Measurements from ENCODE around the gene CRISP1.
"Not testable (repeated sequence)": the region's sequence is repeated elsewhere in the genome, so short reads cannot be mapped to it uniquely, and the experiment has no call there.

The CRISP1 gene, protein sequence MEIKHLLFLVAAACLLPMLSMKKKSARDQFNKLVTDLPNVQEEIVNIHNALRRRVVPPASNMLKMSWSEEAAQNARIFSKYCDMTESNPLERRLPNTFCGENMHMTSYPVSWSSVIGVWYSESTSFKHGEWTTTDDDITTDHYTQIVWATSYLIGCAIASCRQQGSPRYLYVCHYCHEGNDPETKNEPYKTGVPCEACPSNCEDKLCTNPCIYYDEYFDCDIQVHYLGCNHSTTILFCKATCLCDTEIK

DNA sequence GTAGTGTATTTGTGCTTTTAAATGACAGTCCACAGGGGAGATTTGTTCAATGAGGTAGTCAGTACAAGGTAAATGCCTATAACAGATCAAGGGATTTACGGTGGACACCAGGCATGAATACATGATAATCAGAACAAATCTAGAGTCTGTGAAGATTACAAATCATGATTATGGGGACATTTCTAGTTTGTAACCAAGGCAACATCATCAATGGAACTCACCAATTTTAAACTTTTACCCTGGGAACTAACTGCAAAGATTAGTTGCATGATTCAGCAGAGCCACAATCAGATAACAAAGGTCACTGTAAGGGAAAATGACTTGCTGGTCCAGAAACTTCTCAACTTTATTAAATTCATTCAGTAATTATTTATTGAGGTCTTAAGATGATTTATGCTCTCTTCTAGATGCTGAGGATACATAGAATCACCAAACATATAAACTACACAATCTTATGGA lies at the start of gene CRISP1:
Gene CRISP1 (minus strand): TSS at position 51 of the 459 bp plus-strand sequence. CDS start 9,135 bp downstream, outside the sequence.
- DNase-seq, result no peak

DNA sequence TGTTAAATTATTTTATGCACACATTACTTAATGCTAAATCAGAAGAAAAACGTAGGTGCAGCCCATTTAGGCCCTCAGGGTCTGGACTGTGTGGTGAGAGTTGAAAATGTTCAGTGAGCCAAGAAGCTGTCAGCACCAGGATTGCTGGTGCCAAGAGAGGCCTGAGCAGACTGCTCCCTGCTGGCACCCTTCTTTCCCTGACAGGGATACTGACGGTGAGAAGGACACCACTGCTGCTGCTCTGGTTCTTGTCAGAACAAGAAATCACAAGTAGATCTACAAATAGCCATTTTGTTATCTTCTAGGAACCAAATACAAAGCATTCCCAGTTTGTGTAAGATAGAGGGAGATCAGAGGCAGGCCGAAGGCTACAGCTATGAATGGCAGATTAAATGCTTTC lies 48.7 kb upstream of the CRISP1 start:
- no peak for DNase-seq

DNA sequence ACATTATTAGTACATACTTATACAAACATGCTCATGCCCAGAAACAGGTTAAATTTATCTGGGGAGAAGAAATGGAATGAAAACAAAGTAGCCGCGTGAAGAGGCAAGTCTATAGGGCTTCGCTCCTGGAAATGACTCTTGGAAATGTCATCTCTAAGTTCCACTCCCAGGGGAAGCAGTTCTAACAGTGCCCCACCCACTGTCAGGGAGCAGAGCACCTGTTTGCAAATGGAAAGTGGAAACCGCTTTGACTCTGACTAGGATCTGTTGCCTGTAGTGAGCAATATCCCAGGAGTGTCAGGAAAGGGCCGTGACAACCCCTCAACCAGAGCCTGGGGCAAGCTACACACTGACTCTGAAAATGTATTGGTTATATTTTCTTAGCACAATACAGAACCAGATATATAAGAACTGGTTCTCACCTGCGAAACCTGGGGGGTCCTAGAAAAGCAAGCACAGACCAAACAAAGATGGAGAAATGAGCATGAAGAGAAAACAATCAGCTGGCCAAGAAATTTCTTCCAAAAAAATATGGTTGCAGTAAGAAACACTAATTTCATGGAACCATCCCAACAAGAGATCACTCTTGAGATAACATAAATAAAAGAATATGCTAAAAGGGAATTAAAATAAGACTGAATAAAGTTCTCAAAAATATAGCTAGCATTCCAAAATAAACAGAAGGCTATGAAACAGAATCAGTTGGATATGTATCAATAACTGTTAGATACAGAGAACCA lies 47.5 kb upstream of the CRISP1 start:
- peak; percentile 35 for DNase-seq

DNA sequence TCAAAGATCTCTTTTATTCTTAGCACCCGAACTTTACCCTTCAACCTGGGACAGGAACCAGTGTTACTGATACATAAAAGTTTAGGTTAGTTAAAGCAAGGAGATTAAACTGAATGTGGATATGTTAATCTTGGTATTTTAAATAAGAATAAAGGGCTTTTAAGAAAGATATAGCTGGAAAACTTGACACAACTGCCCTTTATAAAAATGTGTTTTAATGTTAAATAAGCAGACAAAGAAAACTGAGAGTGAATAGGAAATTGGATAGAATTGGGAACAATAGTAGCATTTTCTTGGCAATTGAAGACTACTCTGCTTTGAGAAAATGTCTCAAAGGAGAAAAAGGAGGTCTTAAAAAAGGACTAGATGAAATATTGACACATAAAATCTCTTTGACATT lies 45.9 kb upstream of the CRISP1 start:
- DNase-seq, result no peak

DNA sequence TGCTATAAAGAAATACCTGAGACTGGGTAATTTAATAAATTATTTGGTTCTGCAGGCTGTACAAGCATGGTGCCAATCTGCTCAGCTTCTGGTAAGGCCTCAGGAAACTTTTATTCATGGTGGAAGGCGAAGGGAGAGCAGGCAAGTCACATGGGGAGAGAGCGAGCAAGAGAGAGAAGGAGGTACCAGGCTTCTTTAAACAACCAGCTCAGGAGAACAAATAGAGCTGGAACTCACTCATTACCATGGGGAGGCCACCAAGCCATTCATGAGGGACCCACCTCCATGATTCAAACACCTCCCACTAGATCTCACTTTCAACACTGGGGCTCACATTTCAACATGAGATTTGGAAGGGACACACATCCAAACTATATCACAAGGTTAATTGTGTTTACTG lies 44.9 kb upstream of the CRISP1 start:
- no peak for DNase-seq

DNA sequence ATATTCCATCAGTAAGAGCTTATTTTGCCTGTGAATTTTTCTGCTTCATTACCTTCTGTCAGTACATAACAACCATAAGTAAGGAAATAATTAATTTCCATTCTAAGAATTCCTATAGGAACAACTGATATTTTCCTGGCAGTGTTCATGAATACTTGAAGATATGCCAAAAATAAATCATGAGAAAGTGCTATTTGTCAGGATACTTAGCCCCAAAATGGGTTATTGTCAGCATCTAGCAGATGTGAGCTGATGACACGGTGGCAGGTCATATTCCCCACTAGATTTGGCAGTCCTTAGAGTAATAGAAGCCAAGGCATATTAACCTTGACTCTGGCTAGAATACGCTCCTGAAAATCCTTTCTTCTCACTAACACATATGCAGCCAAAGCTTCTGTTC lies 43.2 kb upstream of the CRISP1 start:
- DNase-seq, result no peak

DNA sequence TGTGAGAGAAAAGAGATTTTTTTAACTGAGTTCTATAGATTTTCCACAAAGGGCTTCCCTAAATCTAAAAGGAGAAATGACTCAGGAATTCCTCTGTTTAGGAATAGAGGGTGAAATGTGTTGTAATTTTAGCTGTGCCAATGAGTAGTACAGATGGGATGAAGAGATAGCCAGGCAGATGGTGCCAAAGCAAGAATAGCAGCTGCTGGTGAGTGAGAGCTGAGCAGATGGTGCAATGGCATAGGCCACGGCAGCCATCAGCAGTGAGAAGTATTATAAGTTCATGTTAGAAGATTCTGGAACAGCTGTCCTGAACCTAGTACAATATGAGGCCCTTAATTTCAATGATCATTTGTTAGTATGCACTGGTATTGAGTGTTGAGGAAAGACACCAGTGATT lies 40.2 kb upstream of the CRISP1 start:
- DNase-seq, result no peak

DNA sequence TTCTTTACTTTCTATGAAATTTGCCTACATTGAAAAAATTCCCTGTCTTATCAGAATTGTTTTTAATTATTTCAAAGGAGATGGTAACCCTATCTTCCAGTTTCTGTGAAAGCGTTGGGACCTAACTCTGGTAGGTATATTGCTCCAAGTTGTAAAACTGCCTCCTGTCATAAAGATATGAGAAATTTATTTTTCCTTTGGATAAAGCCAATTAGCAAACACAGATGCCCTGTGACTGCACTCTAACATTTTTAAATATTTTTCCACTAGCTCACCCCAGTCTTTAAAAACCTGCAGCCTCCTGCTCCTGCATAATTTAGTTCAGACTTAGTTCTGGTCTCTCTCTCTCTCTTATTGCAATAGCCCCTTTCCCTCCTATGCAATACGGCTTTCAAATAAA lies 39.0 kb upstream of the CRISP1 start:
- no peak for DNase-seq

DNA sequence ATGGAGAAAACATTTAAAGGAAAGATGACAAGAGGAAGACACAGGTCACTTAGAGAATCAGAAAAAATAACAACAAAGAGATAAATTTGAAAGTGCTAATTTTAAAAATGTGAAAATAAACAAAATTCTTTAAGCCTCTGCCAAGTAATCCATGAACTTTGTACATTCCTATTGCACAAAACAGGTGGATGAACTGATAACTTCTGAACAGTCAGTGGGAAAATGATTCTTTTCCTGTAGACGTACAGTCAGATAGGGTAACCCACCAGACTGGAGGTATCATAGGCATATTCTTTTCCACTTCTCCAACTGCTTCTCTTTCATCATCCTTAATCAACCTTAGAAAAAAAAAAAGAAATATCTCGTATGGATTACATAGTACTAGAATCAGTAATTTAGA lies 36.5 kb upstream of the CRISP1 start:
- DNase-seq, result no peak

DNA sequence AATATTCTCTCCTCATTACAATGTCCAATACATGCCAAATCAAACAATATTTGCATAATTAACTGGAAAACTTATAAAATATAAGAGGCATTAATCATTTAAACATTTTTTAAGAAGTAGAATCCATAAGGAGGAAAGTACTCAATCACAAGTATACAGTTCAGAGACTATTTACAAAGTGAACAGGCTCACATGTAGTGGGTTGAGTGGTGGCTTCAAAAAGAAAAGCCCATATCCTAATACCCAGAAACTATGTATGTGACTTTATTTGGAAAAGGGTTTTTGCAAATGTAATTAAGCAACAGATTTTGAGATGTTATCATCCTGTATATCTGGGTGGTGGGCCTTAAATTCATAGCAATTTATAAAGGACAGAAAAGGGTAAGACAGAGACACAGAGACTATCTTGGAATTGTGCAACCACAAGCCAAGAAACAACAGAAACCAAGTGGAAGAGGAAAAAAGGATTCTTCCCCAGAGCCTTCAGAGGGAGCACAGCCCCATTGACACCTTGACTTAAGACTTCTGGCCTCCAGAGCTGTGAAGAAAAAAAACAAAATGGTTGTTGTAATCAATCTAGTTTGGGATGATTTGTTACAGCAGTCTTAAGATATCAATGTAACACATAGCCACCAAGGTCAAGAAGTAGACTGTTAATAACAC lies 32.7 kb upstream of the CRISP1 start:
- no peak for DNase-seq

DNA sequence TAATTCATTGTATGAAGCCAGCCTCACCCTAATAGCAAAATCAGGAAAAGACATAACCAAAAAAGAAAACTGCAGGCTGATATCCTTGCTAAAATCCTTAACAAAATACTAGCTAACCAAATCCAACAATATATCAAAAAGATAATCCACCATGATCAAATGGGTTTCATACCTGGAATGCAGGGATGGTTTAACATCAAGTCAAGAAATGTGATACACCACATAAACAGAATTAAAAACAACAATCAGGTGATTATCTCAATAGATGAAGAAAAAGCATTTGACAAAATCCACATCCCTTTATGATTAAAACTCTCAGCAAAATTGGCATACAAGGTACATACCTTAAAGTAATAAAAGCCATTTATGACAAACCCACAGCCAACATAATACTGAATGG lies 29.2 kb upstream of the CRISP1 start:
- DNase-seq, result not testable (repeated sequence)

DNA sequence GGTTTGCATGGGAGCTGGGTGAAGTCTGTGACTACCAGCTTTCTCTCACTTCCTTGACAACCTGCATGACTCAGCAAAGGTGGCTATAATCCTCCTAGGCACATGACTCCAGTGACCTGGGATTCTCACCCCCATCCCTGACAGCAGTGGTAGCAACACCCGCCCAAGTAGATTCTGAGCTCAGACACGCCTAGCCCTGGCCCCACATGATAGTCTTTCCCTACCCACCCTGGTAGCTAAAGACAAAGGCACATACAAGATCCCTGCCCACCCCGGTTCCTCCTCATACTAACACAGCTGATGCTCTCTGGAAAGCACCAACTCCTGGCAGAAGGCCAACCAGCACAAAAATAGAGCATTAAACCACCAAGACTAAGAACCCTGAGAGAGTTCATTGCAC lies 25.9 kb upstream of the CRISP1 start:
- DNase-seq, result no peak

DNA sequence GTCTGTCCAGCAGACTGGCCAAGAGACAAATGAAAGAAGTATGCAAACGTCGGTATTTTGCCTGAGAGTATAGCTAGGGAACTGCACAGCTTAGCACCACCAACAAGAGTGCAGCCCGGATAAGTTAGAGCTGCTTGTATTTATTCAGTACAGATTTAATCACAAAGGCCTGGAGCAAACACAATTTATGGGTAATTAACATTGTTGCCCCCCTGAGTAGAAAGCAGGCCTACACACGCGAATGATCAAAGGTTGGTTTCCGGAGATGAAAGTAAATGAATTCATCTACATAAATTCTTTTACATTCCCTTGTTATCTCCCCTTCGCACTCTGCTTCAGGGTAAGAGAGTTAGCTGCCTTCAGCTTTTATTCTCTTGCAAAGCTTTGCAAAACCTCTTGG lies 24.7 kb upstream of the CRISP1 start:
- DNase-seq, result no peak

DNA sequence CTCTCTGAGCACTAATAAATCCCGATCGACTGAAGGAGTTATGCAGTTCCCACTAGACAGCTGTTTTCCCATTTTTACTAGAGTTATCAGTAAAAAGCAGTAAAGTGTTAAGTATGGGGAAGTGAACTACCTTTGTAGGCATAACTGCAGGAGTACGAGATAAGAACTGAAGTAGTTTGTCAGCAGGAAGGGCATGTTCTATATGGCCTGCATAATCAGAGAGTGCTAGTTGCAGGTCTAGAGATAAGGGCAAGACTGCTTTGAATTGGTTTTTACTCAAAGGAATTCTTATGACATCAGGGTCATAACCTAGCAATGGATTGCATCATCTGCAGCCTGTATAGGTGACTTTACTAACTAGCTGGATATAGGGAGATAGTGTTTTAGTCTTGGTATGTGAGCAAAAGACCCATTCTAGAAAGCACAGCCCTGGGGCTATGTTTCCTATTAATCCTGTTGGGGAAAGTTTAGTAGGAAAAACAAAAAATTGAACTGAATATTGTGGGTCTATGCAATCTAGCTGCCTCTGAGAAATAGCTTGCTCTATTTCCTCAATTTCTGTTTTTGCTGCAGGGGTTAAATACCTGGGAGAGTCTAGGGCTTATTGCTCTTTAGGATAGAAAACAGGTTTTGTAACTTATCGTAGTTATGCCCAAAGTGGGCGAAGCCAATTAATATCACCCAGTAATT lies 22.6 kb upstream of the CRISP1 start:
- no peak for DNase-seq

DNA sequence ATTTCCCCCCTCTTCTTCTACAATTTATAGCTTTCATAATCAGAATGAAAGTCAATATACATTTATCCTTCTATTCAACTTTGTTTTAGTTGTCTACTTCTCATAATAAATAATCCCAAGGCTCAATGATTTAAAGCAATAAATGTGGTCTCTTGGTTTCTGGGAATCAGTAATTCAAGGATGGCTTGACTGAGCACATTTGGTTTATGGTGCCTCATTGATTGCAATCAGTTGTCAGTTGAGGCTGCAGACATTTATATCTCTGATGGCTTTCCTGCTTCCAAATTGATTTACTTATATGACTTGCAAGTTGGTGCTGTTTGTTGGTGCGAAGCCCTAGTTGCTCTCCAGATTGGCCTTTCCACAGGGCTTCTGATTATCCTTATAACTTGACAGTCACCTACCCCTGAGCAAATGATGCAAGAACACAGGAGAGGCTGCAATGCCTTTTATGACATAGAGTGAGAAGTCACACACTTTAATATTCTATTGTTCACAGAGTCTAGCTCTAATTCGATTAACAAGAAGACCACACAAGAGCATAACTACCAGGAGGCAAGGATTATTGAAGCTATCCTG lies 2.7 kb upstream of the CRISP1 start:
- no peak for DNase-seq

DNA sequence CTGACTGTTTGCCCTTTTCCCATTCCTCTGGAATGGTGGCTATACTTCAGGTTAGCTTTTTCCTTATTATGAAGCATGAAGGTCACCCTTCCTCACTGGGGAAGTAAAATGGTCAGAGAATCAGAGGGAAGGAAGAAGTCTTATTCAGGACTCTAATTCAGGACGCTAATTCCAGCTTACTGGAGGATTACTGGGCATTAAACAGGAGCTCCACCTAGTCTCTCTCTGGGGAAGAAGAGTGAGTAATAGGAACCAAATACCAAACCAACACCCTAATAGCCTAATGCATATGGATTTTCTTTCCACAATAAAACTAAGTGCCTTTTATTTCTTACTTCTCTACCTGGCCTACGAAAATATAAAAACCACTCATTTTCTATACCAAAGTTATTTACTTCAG lies 10.1 kb downstream of the CRISP1 start:
- no peak for DNase-seq

DNA sequence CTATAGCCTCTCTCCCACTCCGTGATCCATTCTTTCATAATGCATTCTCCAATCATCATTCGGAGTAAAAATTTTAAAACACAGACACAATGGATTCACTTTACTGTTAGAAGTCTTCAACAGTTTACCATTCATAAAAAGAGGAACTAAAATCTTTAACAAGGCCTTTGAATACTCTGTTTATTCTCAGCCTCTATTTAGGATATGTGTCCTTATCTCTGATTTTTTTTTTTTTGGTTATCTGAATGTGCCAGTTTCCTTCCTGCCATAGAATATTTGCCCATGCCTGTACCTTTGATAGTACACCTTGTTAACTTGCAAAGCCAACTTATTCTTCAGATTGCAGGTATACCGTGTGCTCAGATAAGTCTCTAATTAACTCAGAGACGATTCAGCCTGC lies 11.1 kb downstream of the CRISP1 start:
- no peak for DNase-seq

DNA sequence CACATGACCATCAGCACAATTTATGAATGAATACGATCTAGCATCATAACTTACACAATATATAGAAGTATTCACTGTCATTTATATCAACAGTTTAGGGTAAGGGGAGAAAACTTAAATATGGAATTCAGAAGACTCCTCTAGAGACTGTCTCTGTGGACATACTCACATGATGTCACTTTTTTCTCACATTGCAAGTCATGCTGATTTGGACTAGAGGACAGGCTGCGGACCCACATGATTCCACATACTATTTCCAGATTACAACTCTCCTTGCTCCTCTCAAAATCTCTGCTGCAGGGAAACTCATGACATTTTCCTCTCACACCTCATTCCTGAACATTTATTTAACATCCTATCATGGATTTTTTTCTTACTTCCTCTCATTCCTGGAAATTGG lies 13.4 kb downstream of the CRISP1 start:
- no peak for DNase-seq

DNA sequence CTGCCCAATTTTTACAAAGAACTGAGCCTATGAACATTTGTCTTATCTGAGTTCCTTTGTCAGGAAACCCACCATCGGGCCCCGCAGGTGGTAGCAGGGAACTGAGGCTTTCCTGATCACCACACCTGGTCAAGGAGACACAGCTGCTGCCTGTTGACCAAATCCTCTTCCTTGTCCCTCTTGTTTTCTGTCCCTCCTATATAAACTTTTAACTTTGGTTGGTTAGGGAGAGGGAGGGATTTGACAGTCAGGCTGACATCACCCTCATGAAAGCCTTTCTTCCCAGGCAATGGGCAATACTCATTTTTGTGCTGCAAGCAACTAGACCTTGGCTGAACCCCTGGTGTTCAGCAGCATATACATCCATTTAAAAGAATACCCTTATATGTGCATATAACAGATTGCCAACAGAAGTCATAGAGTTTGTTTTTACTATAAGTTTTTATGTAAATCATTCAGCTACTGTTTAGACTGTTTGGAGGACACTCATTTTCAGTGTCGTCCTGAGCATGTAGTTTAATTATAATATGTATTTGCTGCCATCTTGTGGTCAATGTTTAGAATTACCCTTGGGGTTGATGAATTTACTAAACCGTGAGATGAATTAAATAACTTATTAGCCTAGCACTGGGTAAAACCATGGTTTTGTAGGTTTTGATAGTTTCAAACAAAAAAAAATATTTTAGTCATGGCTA lies 17.0 kb downstream of the CRISP1 start:
- DNase-seq, result peak; percentile 41

DNA sequence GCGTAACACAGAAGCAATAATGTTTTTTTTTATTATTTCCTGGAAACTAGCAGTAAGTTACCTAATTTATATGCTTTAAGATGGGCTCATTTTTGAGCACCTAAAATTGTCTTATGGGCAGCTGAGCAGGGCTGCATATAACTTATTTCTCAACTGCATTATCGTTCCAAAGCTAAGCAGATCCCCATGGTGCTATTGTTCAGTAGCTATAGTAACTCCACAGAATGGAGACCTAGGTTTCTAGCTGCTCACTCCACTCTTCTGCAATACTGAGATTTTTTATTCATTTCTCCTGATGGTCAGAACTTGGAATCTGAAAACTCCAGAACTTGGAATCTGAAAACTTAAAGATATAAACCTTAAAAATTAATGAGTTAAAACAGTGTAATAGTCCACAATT lies 18.7 kb downstream of the CRISP1 start:
- no peak for DNase-seq

DNA sequence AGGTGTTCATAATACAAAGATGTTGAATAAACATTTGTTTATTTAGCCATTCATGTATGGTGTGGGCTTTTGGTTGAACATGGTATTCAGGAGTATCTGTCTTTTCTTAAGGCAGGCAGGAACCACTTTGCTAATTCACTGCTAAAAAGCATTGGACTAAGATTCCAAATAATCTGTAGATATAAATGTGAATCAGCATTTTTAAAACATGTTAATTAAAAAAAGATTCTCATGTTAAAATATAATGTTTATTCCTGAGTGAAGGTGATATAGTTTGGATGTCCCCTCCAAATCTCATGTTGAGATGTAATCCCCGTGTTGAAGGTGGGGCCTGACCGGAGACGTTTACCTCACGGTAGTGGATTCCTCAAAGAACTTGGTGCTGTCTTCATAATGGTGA lies 19.3 kb downstream of the CRISP1 start:
- no peak for DNase-seq

DNA sequence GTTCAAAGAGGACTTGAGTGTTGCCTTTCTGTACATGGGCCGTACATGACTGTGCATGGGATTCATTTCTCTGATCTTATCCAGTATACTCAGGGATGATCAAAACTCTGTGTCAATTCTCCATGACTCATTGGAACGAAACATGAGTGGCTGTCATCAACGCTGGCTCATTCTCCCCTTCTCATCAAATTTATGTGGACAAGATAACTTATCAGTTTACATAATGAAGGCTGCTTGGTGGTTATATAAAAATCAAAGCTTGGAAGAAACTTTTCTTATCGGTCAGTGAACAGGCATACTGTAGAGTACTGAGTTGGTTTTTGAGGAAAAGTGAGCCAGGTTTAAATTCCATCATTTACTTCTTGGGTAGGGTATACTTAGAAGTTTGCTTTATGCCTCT lies 24.9 kb downstream of the CRISP1 start:
- no peak for DNase-seq

DNA sequence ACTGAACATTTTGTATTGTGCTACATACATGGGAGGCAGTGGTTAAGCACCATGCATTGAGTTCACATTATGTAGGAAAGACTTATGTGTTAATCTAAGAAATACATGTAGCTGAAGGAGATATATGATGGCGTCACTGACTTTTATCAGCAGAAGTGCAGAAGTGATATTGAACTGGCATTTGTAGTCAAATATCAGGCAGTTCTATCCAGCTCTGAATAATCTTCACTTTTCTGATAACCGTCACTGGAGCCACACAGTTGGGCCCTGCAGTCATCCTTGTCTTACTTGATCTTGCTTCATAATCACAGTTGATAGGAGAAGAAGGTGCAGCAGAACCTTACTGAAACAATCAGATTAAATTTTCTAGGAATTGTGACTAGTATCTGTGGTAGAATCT lies 26.4 kb downstream of the CRISP1 start:
- no peak for DNase-seq

Data from DMS79 (cell line).